A673 (cell line): ENCODE measurements around the gene DAB2IP. TPM values are rescaled to one million over a fixed set of nuclear protein-coding genes. Genes with fewer than 3 reads are reported as not detected.

Source experiments
- BruUV-seq: library from RNA; stranded (reverse); fragments of 400-500 nt; replicated peaks from 2 replicates; lab custom pipeline; 2021; lab: Mats Ljungman, UMichigan
- CTCF ChIA-PET: fragments of 300-600 bp; sonication (Branson Sonifier 250); formaldehyde crosslinking; loops from one replicate; lab custom pipeline; 2022; ENCODE audit warnings: antibody characterized with exemption; lab: Charles Lee
- POLR2A ChIA-PET: fragments of 300-600 bp; sonication (Branson Sonifier 250); formaldehyde crosslinking; loops from one replicate; lab custom pipeline; 2022; ENCODE audit warnings: antibody characterized with exemption; ENCODE audit not compliant: low non-redundant PET; lab: Charles Lee
- DNase-seq: peaks from one replicate; pipeline ENCODE4 v3.0.0-alpha.2; 2015; ENCODE audit warnings: low spot score
- H3K27ac ChIP-seq: fragments of 200-600 bp; sonication (generic); 2 replicates; pipeline ENCODE4 v1.5.1; 2016; ENCODE audit warnings: mixed run types, low read depth, mild to moderate bottlenecking, mixed read lengths, antibody characterized with exemption, low read length; ENCODE audit not compliant: poor library complexity, severe bottlenecking
- H3K27me3 ChIP-seq: fragments of 200-600 bp; sonication (generic); replicated peaks from 2 replicates; pipeline ENCODE4 v1.6.1; 2017; ENCODE audit warnings: mixed run types, low read depth, mild to moderate bottlenecking, mixed read lengths, antibody characterized with exemption, low read length; ENCODE audit not compliant: insufficient read depth, poor library complexity
- H3K36me3 ChIP-seq: fragments of 200-600 bp; sonication (generic); 2 replicates; pipeline ENCODE4 v1.6.1; 2016; ENCODE audit warnings: mixed run types, mild to moderate bottlenecking, mixed read lengths, antibody characterized with exemption, low read length; ENCODE audit not compliant: insufficient read depth, poor library complexity, severe bottlenecking
- H3K4me1 ChIP-seq: fragments of 200-600 bp; sonication (generic); 2 replicates; pipeline ENCODE4 v1.6.1; 2017; ENCODE audit warnings: mixed run types, mild to moderate bottlenecking, mixed read lengths, antibody characterized with exemption, low read length; ENCODE audit not compliant: insufficient read depth, poor library complexity, severe bottlenecking
- H3K4me3 ChIP-seq: fragments of 200-600 bp; sonication (generic); 2 replicates; pipeline ENCODE4 v1.5.1; 2016; ENCODE audit warnings: low read depth, mixed run types, mild to moderate bottlenecking, mixed read lengths, low read length; ENCODE audit not compliant: poor library complexity, severe bottlenecking
- H3K9me3 ChIP-seq: fragments of 200-600 bp; sonication (generic); 2 replicates; pipeline ENCODE4 v1.6.1; 2016; ENCODE audit warnings: mixed run types, low read depth, mild to moderate bottlenecking, mixed read lengths, antibody characterized with exemption, low read length; ENCODE audit not compliant: poor library complexity, severe bottlenecking
- EZH2 ChIP-seq: fragments of 200-600 bp; sonication (generic); IDR thresholded peaks from 2 replicates; pipeline ENCODE4 v1.6.1; 2017; ENCODE audit warnings: borderline replicate concordance, low read depth, mild to moderate bottlenecking, mixed read lengths, antibody characterized with exemption, low read length; ENCODE audit not compliant: poor library complexity, severe bottlenecking
- intact Hi-C: fragments of 100-400 bp; cut with micrococcal nuclease; formaldehyde crosslinking; loops from one replicate; pipeline ENCODE4 v1.10.0; 2022; ENCODE audit not compliant: unreplicated experiment
- total RNA-seq: library from RNA; stranded (reverse); gene quantifications from 2 replicates; pipeline ENCODE4 v1.2.3, GENCODE V29; 2021
- TF ChIP-seq, protein P1 (sequence below): fragments of 300-800, 200-600 bp; sonication (generic); conservative IDR thresholded peaks from 2 replicates; pipeline ENCODE4 v1.5.1; 2017; ENCODE audit warnings: low read depth, mild to moderate bottlenecking, antibody characterized with exemption, low read length, moderate library complexity, mixed read lengths

DAB2IP gene
- total RNA-seq, 1 experiment from 2014 or later, result 34.5 TPM

DNA sequence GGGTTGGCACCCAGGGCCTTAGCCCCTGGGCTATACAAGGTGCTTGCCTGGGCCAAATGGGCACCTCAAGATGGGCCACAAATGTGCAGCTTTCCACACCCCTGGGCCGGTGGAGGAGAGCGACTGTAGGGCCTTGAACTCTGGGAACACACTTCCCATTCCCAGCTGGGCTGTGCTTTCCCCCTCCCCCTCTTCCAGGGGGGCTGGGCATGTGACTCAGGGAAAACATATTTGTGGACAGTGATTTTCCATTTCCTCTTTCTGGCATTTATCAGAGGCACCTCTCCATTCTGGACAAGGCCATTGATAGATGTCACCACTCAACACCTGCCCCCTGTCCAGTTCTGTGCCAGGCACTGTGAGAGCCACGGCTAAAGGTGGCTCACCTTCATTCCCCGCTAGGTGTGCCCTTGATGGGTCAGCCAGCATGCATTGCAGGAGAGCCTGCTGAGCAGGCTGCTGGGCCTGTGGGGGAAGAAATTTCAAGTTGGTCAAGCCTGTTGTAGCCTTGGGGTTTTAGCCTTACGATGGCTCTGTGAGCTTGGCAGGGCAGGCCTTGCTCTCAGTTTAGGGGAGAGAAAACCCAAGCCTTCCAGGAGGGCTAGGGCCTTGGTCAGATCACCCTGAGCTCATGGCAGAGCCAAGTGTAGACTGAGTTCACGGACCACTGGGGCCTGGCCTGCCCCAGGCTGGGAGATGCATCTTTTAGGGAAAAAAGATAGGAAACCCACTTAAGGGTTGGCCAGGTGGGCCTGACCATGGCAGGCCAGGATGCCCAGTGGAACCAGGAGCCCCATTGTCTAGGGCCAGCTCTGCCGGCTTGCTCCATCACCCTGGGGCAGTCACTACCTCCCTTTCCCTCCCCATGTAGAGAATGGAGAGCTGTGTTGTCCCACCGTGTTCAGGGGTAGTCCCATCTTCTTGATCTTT, 113.9 kb downstream of the DAB2IP start:
- BruUV-seq, result no TSS peak
- TF ChIP-seq, protein P1, sequence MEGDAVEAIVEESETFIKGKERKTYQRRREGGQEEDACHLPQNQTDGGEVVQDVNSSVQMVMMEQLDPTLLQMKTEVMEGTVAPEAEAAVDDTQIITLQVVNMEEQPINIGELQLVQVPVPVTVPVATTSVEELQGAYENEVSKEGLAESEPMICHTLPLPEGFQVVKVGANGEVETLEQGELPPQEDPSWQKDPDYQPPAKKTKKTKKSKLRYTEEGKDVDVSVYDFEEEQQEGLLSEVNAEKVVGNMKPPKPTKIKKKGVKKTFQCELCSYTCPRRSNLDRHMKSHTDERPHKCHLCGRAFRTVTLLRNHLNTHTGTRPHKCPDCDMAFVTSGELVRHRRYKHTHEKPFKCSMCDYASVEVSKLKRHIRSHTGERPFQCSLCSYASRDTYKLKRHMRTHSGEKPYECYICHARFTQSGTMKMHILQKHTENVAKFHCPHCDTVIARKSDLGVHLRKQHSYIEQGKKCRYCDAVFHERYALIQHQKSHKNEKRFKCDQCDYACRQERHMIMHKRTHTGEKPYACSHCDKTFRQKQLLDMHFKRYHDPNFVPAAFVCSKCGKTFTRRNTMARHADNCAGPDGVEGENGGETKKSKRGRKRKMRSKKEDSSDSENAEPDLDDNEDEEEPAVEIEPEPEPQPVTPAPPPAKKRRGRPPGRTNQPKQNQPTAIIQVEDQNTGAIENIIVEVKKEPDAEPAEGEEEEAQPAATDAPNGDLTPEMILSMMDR, result no peak
- no peak for TF ChIP-seq EZH2
- Histone ChIP-seq H3K27ac (no peak overlapping the region), H3K9me3 (no peaks in the 10 kb centered on the region), H3K36me3 (peaks cover 2% of the 10 kb centered on the region), H3K4me1 (no peaks in the 10 kb centered on the region), H3K27me3 (no peaks in the 10 kb centered on the region), H3K4me3 (no peak overlapping the region)
- POLR2A ChIA-PET, result no interaction called here
- no peak for DNase-seq
- CTCF ChIA-PET, result no interaction called here
- intact Hi-C loops, result no loop called here

DNA sequence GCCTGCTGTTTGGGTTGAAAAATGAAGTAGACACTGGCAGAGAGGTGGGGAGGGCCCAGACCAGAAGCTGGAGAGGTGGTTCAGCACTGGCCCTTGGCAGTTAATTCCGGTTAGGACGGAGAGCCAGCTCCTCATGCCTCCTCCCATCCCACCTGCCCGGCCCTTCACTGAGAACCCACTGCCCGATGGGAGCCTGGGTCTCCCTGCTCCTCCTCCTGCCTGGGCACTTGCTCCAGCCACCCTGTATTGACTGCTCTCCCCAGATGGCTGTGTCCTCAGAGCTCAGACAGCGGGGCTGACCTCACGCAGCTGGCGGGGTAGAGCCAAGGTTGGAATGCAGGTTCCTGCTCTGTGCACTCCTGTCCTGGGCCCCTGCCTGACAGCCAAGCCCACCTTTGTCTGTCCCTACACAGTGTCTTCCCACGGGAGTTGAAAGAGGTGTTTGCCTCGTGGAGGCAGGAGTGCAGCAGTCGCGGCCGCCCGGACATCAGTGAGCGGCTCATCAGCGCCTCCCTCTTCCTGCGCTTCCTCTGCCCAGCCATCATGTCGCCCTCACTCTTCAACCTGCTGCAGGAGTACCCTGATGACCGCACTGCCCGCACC, 114.7 kb downstream of the DAB2IP start:
- Histone ChIP-seq H3K27ac (no peak overlapping the region), H3K36me3 (no peaks in the 10 kb centered on the region), H3K27me3 (no peaks in the 10 kb centered on the region), H3K9me3 (no peaks in the 10 kb centered on the region), H3K4me3 (no peak overlapping the region), H3K4me1 (no peaks in the 10 kb centered on the region)
- POLR2A ChIA-PET, result no interaction called here
- TF ChIP-seq, protein P1, result no peak
- CTCF ChIA-PET, result no interaction called here
- intact Hi-C loops, result no loop called here
- DNase-seq, result no peak
- no TSS peak for BruUV-seq

DNA sequence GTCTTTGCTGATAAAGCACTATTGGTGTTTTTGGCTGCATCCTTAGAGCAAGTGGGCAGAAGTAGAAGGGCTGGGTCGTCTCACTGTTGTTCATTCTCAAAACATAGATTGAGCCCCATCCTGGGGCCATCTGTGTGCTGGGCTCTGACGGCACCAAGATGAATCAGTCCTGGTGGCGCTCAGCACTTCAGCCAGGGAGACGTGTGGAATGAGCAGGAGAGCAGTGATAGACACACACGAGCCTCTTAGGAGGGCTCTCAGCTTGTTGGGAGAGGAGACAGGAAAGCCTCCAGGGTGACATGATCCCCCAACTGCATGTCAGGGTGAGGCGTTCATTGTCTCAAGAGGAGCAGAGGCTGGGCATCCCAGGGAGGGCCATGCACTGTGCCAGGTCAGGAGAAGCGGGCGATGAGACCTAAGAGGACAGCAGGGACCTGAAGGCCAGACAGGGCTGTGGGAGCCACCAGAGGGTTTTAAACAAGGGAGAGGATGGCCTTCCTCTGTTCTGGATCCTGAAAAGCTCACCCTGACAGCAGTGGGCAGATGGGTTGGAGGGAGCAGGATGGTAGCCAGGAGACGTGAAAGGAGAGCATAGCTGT, 115.8 kb downstream of the DAB2IP start:
- no peak for DNase-seq
- BruUV-seq, result no TSS peak
- intact Hi-C loops, result no loop called here
- Histone ChIP-seq H3K27me3 (no peaks in the 10 kb centered on the region), H3K4me1 (no peaks in the 10 kb centered on the region), H3K4me3 (no peak overlapping the region), H3K36me3 (no peaks in the 10 kb centered on the region), H3K9me3 (no peaks in the 10 kb centered on the region), H3K27ac (no peak overlapping the region)
- no peak for TF ChIP-seq EZH2
- TF ChIP-seq, protein P1, result no peak
- POLR2A ChIA-PET, result no interaction called here
- CTCF ChIA-PET, result no interaction called here
